NCI-H226 (cell line): ENCODE data around the gene PLCXD3.

ENCODE experiments used
- DNase-seq: peaks from one replicate; pipeline ENCODE4 v3.0.0-alpha.2; 2015

The PLCXD3 gene

DNA sequence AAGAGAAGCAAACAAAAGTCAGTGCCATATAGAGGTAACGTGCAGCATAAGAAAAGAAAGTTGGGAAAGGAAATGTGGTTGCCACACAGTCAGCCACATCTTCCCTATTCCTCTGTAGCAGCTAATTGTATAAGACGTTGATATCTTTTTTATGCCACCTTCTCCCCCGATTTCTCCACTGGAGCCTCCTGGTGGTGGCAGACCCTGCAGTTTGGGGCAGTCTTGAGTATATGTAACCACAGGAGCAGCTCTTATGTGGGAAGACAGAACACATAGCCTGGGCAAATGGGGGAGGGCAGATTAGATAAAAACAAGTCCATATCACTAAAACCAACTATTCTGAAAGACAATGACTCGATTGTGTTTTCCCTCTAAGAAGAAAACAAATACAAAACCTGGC lies 99.7 kb downstream of the PLCXD3 start:
- no peak for DNase-seq

DNA sequence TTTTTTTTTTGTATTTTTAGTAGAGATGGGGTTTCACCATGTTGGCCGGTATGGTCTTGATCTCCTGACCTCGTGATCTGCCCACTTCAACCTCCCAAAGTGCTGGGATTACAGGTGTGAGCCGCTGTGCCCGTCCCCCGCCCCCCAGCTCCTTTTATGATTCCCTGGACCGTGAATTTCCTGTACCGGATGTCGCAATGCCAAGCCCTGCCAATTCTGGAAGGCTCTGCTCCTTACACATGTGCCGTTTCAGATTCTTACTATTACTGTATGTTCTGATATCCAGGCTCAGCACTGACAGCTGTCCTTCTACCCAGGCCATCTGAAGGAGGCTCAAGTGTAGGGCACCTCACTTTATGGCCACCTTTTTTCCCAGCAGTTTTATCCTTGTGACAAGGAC lies 100.1 kb downstream of the PLCXD3 start:
- peak; percentile 33 for DNase-seq

DNA sequence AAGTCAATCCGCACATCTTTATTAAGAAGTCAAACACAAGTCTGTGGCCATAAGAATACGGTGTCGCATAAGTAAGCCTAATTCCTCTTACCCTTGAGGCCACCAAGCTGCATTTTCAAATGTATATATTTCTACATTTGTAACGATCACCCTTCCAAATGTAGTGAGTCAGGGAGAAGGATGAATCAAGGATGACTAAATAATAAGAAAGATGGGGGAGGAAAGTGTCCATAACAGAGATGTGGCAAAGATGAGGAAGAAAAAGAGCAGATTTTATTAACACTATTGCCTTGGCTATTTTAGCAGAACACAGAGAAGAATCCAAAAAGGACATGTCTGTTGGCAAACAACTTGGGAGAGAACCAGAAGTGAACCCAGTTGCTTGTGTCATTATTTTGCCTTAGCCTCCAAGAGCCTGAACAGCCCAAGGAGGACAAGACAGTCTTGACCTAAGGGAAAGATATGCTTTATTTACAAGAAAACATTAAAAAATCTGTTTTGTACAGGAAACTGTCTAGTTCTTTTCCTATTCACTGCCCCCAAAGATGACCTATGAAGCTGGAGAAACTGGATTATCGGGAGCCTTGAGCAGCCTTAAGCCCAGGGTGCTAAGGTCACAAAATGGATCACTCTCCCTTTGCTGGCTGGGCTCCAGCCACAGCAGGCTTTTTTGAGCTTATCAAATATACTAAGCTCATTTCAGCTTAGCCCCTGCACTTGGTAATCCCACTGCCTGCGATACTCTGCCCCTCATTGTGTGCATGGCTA lies 101.5 kb downstream of the PLCXD3 start:
- peak; percentile 34 for DNase-seq

DNA sequence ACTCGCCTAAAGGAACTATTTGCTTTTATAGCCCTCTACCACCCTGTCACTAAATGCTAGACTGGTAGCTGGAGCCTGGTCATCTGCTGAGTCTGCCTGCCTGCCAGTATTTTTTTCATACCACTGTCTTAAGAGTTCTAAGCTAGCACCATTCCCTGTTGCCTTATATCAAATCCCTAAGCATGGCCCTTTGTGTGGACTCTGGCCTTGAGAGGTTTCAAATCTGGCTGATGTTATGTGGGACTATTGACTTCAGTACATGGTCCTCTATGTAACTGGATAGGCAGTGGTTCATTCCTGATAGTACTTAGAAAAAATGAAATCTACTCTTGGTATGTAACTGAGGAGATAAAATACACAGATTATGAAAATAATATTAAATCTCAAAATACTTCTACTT lies 103.5 kb downstream of the PLCXD3 start:
- DNase-seq, result no peak

DNA sequence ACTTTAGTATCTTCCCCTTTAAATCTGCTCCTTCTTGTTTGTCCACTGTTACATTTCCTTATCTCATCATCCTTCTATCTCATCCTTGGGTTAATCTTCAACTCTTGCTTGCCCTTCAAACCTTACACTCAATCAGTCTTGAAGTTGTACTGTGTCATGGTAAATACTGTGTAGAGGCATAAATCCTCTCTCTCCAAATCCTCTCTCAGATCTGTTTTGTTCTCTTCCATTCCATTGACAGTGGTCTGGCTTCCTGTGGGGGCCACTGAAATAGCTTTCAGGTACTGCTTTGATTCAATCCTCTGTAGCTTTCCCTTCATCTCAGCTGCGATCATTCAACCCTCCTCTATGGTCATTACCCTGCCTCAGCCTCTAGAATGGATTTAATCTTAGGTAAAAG lies 104.0 kb downstream of the PLCXD3 start:
- no peak for DNase-seq

DNA sequence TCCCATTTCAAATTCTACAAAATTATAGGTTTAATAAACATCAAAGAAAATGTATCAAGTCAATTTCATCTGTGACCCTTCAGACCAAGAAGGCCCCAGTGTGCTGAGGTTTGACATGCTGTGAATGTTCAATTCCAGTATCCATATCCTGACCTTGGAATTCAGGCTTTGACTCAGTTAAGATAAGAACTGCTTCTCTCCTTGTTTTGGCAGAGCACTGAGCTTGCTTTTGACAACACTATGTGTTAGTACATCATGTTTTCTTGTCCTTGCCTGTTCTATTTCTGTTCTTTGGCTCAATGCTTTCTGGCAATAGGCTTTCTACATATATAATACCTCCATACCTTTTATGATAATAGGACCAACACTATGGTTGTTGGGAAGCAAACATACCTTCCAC lies 105.6 kb downstream of the PLCXD3 start:
- DNase-seq, result peak; percentile 45

DNA sequence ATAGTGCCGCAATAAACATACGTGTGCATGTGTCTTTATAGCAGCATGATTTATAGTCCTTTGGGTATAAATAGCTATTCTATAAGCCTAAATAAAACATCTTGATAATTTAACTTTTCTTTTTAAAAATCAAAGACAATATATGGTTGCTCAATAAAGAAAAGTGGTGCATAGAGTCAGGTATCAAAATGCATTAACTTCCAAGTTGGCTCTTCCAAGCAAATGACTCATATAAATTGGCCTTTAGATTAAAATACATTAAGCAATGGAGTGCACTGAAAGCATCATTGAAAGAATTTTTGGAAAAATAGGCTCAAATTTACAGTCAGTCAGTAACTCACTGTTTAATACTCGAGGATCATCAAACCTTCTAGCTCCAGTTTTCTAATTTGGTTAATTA lies 106.6 kb downstream of the PLCXD3 start:
- no peak for DNase-seq

DNA sequence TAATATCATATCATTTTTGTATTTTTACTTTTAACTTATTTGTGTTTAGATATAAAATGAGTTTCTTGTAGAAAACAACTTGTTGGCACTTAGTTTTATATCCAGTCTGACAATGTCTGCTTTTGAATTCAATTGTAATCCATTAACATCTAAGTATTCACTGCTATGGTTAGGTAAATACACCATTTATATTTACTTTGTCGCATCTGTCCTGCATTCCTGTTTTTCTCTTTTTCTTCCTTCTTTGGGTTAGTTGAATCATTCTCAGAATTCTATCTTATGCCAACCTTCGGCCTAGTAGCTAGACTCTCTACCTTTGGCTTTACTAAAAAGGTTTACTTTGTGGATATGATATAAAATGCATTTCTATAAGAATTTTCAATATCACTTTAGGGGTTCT lies 107.6 kb downstream of the PLCXD3 start:
- DNase-seq, result no peak

DNA sequence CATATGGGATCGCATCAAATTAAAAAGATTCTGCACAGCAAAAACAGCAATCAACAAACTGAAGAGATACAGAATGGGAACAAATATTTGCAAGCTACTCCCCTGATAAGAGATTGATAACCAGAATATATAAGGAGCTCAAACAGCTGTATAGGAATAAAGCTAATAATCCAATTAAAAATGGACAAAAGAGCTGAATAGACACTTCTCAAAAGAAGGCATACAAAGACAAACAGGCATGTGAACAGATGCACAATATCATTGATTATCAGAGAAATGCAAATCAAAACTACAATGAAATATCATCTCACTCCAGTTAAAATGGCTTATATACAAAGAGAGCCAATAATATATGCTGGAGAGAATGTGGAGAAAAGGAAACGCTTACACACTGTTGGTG lies 110.6 kb downstream of the PLCXD3 start:
- DNase-seq, result no peak

DNA sequence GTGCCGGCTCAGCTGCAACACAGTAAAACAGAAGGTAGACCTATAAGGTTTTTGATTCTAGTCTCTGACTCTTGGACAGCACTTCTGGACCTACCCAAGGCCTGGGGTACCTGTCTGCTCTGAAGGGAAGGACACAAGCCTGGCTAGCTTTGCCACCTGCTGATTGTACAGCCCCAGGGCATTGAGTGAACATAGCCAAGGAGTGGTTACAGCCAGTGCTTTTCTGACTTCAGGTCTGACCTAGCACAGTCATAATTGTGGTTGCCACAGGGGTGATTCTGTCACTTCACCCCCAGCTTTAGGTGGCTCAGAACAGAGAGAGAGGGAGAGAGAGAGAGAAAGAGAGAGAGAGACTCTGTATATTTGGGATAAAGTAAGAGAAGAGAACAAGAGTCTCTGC lies 118.4 kb downstream of the PLCXD3 start:
- DNase-seq, result no peak

DNA sequence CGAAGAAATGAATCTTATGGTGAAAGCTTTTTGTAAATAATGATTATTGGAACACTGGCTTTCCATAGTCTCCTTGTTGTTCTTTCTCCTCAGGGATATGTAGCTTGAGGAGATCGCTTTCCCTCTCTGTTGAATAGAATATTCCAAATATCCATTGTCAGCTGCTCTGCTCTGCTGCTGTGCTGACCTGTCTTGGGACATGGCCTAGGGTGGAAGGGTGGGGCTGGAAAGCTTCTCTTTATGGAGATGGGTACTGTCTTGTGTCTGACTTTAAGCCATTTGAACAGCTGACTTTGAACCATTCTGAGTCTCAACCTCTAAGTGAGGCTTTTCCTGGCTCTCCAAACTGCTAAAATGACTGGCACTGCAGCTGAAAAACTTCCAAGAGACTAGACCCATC lies 135.8 kb downstream of the PLCXD3 start:
- DNase-seq, result no peak

DNA sequence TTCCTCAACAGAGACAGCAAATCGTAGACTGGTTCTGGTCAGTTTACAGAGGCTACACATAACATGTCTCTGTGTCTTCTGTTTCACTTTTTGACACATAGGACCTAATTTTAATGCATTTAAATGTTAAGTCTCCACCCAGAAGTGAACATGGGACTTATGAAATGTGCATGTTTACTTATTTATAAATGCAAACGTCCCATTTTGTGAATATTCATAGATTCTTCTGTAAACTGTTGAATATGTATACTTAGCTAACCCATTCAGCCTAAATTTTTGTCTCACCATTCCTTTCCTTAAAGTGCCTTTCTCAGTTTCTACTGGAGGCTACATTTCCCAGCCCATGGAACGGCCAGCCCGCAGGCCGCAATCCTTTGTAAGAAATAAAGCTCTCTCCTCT lies 137.2 kb downstream of the PLCXD3 start:
- no peak for DNase-seq

DNA sequence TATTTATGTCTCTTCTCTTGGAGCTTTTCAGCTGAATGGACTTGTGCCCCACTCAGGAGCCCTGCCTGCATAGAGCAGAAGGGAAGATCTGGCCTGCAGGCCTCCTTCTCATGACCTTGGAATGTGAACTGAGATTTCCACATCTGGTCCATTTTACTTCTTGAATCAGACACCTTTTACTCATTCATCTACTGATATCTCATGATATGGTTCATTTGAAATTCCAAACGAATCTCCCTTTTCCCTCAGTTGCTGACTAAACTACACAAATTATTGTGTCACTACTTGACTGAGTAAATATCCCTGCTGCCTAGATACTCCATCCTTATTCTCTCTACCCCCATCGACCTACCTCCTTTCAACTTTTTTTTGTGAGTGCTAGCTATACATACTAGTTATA lies 138.7 kb downstream of the PLCXD3 start:
- DNase-seq, result peak; percentile 59

DNA sequence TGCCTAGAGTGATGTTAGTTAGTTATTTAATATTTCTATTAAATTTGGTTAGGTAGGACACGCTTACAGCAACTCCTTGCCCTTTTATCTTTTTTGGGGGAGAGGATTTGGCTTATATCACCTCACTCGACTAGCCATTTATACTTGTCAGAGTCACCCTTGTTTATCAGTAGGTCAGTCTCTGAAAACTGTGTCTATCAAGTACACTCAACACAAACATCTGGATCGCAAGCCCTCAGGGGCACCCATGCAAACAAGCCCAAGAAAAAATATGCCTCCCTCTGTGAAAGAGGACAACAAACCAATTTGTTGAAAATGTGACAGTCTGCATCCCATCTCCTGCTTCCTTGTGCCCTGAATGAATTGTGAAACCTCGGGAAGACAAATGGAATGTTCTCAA lies 139.9 kb downstream of the PLCXD3 start:
- no peak for DNase-seq

DNA sequence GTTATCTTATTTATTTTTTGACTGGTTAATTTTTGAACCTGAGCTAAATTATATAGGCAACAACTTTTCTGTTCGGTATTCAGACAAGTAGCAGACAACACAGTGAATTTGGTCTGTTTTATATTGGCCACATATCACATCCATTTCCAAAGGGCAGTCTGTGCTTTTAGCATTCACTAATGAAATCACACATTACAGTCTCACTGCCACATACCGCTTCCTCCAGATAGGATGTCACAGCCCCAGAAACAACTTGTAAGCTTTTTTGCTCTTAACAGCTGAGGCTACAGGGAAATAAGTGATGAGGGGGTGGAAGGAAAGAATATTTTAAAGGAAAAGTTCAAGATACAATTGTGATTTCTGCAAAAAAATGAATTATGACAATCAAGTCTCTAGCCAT lies 140.6 kb downstream of the PLCXD3 start:
- DNase-seq, result no peak

DNA sequence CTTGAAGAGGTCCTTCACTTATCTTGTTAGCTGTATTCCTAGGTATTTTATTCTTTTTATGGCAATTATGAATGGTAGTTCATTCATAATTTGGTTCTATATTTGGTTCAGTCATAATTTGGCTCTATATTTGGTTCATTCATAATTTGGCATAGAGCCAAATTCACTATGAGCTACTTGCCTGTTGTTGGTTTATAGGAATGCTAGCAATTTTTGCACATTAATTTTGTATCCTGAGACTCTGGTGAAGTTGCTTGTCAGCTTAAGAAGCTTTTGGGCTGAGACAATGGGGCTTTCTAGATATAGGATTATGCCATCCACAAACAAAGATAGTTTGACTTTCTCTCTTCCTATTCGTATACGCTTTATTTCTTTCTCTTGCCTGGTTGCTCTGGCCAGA lies 142.2 kb downstream of the PLCXD3 start:
- DNase-seq, result no peak

DNA sequence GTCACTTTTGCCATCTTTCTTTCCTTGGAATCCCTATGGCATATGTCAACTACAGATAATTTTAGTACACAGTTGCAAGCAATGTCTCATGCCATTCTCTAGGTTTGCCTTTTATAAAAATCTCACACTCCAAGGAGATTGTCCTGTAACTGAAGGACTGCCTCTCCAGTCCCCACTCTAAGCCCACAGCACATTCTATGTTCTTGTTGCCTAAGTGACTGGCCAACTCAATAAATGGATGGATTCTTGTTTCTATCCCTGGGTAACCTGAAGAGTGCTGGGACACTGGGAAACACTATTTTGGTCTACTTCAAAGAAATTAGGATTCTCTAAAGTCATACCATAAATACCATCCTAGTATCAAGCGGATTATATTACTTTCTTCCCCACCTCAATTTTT lies 145.0 kb downstream of the PLCXD3 start:
- no peak for DNase-seq

DNA sequence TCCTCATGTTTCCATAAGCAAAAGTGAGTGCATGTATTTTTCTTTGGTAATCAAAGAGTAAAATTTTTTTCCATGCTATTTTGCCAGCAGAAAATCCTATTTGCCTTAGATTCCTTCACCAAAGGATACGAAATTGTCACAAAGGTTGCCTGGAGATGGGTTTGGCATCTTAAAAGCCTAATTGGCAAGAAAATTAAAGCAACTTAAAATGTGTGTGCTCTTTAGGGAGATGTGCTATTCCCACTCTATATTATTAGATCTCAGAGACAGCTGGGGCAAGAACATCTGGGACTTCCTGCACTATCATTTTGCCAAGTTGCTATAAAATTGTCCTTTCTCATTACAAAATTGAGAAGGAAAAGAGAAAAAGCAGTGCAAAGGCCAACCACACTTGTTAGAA lies 146.1 kb downstream of the PLCXD3 start:
- no peak for DNase-seq

DNA sequence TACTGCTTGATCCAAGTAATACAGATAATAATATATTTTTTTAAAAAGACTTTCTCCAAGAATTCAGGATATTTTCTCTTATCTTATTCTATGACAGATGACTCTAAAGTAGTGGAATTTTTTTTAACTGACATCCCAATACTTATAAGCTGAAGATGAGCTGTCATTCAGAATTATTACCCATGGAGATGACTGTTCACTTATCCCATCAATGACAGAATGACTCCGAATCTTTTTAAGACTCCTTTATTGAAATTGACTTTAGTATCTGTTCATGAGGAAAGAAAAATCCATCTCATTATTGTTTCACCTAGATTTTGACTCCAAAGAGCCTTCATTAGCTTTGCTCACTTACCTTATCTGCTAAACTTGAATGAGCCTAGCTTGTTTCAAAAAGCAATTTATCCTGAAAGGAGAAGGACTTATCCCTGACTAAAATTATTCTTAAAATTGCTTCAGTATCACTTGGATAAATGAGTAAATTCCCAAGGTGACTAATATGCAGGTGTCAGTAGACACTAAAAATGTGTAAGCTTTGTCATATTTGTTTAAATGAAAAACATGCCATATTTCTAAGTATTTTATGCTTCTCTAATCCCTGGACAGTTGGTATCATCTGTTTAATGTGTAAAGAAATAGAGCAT lies 146.9 kb downstream of the PLCXD3 start:
- DNase-seq, result no peak

DNA sequence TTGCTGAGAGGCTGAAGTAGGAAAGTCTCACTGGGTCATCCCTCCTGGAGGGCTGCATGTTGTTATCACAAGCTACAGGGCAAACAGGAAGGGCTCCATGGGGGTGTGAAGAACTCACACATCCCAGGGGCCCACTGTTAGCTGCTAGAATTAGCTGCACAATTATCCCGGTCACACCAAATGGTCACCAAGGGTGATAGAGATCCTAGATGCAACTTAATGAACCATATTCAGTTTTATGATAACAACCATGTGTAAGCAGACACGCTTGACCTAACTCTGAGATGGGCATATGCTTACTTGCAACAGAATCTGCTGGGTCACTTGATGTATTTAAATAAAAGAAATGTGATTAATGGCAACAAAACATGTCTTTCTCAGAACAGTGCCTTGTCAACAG lies 153.6 kb downstream of the PLCXD3 start:
- DNase-seq, result no peak

DNA sequence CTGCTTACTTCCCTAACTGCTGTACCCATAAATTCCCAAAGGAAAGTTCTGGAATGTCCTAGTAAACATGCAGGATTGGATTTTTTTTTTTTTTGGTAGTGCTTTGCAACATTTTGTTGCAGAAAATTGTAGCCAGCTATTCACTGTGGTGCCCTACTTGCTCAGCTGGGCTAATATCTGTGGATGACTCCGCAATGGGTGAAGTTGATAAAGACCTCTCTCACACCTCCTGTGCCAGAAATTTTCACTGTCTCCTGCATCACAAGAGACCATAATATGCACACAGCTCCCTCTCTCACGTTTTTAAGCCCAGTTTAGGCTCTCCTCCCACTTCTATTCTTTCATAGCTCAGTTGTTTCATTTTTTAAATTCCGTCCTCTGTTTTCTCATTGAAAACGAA lies 160.6 kb downstream of the PLCXD3 start:
- no peak for DNase-seq

DNA sequence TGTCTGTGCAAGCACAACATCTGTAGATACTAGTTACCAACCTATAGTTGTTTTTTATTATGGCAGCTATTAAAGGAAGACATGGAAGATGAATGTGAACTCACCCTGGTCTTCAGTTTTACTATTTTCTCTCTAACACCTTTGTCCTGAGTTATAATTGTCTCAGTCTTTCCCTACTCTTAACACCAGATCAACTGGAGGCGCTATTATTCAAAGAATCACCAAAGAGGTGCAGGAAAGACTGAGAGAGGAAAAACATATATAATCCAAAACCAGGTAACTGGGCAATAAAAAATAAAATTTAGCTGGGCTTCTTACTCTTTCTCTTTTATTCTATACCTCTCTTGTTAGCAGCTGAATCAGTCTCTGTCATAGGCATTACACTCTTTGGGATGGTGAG lies 162.8 kb downstream of the PLCXD3 start:
- no peak for DNase-seq

DNA sequence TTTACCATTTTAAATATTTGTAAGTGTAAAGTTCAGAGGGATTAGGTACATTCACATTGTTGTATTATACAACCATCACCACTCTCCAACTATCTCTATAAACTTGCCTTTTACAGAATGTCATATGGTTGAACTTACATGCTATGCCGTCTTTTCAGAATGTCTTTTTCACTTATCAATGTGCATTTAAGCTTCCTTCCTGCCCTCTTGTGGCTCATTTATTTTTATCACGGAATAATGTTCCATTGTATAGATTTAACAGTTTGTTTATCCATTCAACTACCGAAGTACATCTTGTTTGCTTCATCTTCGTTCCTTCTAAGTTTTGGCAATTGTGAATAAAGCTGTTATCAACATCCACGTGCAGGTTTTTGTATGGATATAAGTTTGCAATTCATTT lies 163.8 kb downstream of the PLCXD3 start:
- DNase-seq, result no peak

DNA sequence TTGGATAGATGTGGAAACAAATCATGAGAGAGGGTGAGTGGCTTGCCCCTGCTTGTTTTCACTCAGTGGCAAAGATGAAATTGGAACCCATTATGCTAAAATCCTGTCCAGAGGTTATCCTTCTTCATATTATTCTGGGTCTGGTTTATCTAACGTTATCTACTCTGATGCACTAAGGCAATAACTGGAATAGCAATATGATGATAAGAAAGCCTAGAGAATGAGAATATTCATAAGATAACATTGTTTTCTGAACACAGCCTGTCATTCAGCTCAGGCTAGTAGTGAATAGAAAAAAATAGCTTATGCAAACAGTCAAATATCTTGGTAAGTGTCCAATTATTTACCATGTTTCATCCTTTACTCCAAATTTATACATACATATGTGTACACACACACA lies 165.1 kb downstream of the PLCXD3 start:
- no peak for DNase-seq

DNA sequence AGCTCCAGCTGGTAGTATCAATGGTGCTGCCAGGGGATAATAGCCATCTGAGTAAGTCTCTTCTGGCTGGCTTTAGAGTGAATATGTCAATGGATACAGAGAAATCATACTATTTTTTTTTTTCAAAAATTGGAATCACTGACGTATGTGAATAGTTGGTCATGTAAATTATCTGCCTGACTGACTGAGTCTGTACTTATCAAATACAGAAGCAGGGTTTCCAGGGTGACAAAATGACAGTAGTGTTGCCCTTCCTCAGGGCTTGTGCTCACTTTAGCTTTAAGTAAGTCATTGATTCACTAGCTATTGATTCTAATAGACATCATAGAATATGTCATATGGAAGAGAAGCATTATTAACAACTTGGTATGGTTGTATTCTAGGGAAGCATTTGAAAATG lies 171.1 kb downstream of the PLCXD3 start:
- no peak for DNase-seq
